Kidney glomerular epithelial cell (primary cell): ENCODE results near the gene ACTR5.

Source experiments
- DNase-seq: peaks from one replicate; lab custom pipeline; 2025; lab: John Stamatoyannopoulos, UW

Gene ACTR5

GRCh38 chr20:38748097-38748860 lies at the start of gene ACTR5:
Gene ACTR5 (plus strand): TSS chr20:38748460. CDS start chr20:38748479, 19 bp downstream.
- DNase-seq, result peak; percentile 85

GRCh38 chr20:38698541-38698940 lies 49.7 kb upstream of the ACTR5 start:
- no peak for DNase-seq

- no peak for DNase-seq
Observed at GRCh38 chr20:38700141-38700540, 48.1 kb upstream of the ACTR5 start.

GRCh38 chr20:38700926-38701325 lies 47.3 kb upstream of the ACTR5 start:
- DNase-seq, result no peak

- DNase-seq, result no peak
Observed at GRCh38 chr20:38703526-38703925, 44.7 kb upstream of the ACTR5 start.

- no peak for DNase-seq
Observed at GRCh38 chr20:38704136-38704535, 44.1 kb upstream of the ACTR5 start.

GRCh38 chr20:38706509-38706908 lies 41.8 kb upstream of the ACTR5 start:
- DNase-seq, result no peak

GRCh38 chr20:38714308-38714707 lies 34.0 kb upstream of the ACTR5 start:
- DNase-seq, result no peak

- no peak for DNase-seq
Observed at GRCh38 chr20:38715646-38716045, 32.6 kb upstream of the ACTR5 start.

- DNase-seq, result no peak
Observed at GRCh38 chr20:38722683-38723016, 25.6 kb upstream of the ACTR5 start.

GRCh38 chr20:38723017-38723847 lies 25.0 kb upstream of the ACTR5 start:
- DNase-seq, result no peak

GRCh38 chr20:38723848-38724625 lies 24.2 kb upstream of the ACTR5 start, which contains the start of gene SLC32A1:
Gene SLC32A1 (plus strand): TSS chr20:38724486. CDS start chr20:38724725, 239 bp downstream.
- no peak for DNase-seq

- DNase-seq, result no peak
Observed at GRCh38 chr20:38724626-38725147, 23.6 kb upstream of the ACTR5 start.

- DNase-seq, result no peak
Observed at GRCh38 chr20:38725148-38725901, 22.9 kb upstream of the ACTR5 start.

- no peak for DNase-seq
Observed at GRCh38 chr20:38725931-38726803, 22.1 kb upstream of the ACTR5 start.

- DNase-seq, result no peak
Observed at GRCh38 chr20:38726804-38727606, 21.3 kb upstream of the ACTR5 start.

- DNase-seq, result no peak
Observed at GRCh38 chr20:38727607-38728190, 20.6 kb upstream of the ACTR5 start.

- DNase-seq, result no peak
Observed at GRCh38 chr20:38728191-38728781, 20.0 kb upstream of the ACTR5 start.
